Measurements from ENCODE around the gene CFAP65.

Gene CFAP65

GRCh38 chr2:219031005-219031738 lies 10.1 kb downstream of the CFAP65 start:
- no peak overlapping the region for H3K4me3 ChIP-seq (ENCODE audit: low read depth, low read length)
- TF ChIP-seq CTCF (IDR thresholded peaks at IDR 0.05; ENCODE audit: low read depth, low read length), result no peak

DNA sequence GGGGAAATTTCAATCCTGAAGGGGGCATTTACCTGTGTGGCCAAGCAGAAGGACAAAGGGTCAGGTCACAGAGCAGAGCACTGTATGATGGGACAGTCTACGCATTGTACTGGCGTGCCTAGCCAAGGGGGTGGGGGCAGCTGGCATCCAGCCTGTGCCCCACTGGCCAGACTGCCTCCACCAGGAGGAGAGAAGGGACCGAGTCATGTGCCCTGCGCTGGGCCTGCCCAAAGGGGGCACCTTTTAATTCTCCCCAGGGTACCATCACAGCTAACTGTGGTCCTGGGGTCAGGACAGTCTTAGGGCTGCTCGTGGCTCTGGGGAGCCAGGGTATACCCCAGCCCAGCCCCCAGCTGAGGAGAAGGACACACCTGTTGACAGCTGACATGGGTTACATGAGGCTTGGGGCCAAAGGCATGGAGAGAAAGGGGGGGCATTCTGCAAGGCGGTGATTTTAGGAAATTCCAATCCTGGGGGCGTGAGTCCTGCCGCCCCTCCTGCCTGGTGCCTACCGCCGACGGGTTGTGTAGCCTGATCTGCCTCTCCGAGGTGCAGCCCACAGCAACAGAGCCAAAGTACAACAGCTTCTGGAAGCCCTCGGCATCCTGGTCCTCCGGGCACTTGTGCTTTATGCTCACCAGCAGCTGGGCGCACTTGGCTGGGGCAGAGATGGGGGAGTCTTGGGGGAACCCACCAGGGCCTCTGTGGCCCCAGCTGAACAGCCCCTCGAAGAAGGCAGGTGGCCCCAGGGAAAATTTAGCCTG lies 11.0 kb downstream of the CFAP65 start:
- H3K4me3 ChIP-seq (ENCODE audit: low read depth, low read length), result no peak overlapping the region
- TF ChIP-seq CTCF (IDR thresholded peaks at IDR 0.05; ENCODE audit: low read depth, low read length), result no peak

GRCh38 chr2:219029829-219030165 lies 11.5 kb downstream of the CFAP65 start:
- peak; percentile 96 for TF ChIP-seq CTCF (IDR thresholded peaks at IDR 0.05; ENCODE audit: low read depth, low read length)

DNA sequence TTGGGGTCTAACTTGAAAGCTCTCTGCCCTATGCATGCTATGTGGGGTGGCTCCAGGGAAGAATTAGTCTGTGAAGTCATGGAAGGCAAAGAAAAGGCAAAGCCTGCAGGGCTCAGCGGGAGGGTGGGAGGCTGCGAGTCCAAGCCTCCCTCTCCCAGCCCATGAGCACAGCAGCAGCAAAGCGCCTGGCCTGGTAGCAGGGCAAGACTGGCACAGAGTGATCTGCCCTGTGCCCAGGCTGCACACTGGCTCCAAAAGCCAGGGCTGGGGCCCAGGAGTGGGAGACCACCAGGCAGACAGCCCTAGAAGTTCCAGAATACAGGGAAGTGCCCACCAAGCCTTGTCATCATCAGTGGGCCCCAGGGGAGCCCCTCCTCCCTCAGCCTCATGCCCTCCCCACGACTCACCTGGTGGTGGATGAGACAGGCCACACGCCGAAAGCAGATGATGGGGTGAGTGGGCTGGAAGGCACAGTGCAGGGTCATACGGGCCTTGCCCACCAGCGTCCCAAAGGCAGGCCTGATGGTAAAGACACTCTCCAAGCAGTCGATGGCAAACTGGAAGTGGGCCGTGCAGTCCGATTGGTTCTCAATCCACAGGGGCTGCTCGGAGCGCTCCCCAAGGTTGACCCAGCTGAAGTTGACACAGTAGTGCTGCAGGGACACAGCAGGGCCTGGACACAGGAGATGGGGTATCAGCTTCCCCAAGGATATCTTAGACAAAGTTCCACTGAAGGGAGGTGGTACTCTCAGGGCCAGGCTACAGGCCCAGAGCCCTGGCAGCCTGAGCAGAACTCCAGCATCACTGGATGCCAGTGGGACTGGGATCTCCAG lies 12.1 kb downstream of the CFAP65 start:
- no peak overlapping the region for H3K4me3 ChIP-seq (ENCODE audit: low read depth, low read length)
- no peak for TF ChIP-seq CTCF (IDR thresholded peaks at IDR 0.05; ENCODE audit: low read depth, low read length)

More at GRCh38 chr2:219029829-219030165, 11.5 kb downstream of the CFAP65 start:
- H3K4me3 ChIP-seq (ENCODE audit: low read depth, low read length), result no peak overlapping the region

DNA sequence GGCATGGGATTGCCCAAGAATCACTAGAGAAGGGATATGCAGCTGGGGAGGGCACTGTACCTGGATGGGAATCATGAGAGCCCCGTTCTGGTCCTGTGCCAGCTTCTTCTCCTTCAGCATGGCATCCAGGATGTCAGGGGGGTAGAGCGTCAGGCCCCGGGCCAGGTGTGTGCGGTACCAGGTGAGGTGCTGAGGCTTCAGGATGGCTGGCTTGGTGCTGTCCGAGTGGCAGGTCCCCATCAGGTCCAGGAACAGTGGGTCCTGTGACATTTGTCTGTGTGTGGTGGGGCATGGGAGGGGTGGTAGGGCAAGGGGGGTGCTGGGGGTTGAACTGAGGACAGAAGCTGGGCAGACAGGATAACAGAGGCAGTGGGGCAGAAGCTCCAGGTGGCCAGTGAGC lies 13.2 kb downstream of the CFAP65 start:
- no peak overlapping the region for H3K4me3 ChIP-seq (ENCODE audit: low read depth, low read length)
- TF ChIP-seq CTCF (IDR thresholded peaks at IDR 0.05; ENCODE audit: low read depth, low read length), result no peak

GRCh38 chr2:219027511-219028055 lies 13.7 kb downstream of the CFAP65 start:
- no peak for TF ChIP-seq CTCF (IDR thresholded peaks at IDR 0.05; ENCODE audit: low read depth, low read length)
- H3K4me3 ChIP-seq (ENCODE audit: low read depth, low read length), result no peak overlapping the region

Data from WI38 (cell line).